Activated T-cell treated with anti-CD3 and anti-CD28 coated beads, Interleukin-2, amount 50 U/mL, for 72 hours (primary cell): ENCODE data around the gene DENND5A. TPM values are rescaled to one million over a fixed set of nuclear protein-coding genes. Genes with fewer than 3 reads are reported as not detected.
"Not testable (repeated sequence)": the region's sequence is repeated elsewhere in the genome, so short reads cannot be mapped to it uniquely, and the experiment has no call there.

Experiments used
- ATAC-seq, 2 donors: fragments of 150-1000 bp; cut with Tn5 transposase; replicated peaks in 1 of 2; 2 replicates each; pipeline ENCODE4 v1.10.0; 2021; ENCODE audit warnings: moderate library complexity in 2 of 2, mild to moderate bottlenecking in 1 of 2
- DNase-seq, 2 donors: peaks; one replicate each; pipeline ENCODE4 v3.0.0; 2021 to 2022; ENCODE audit warnings: mixed read lengths in 1 of 2
- H3K27ac Mint-ChIP-seq: one replicate; pipeline ENCODE4 v1.8.0; 2022; ENCODE audit warnings: mild to moderate bottlenecking, moderate library complexity, mixed read lengths
- H3K27me3 Mint-ChIP-seq: one replicate; pipeline ENCODE4 v1.8.0; 2022; ENCODE audit warnings: low read depth, mixed read lengths
- H3K36me3 Mint-ChIP-seq, 2 donors: one replicate each; pipeline ENCODE4 v1.8.0; 2022; ENCODE audit warnings: mixed read lengths in 2 of 2, mild to moderate bottlenecking in 1 of 2; ENCODE audit not compliant: insufficient read depth in 2 of 2
- H3K4me1 Mint-ChIP-seq: one replicate; pipeline ENCODE4 v1.8.0; 2022; ENCODE audit warnings: low read depth, mixed read lengths
- H3K4me3 Mint-ChIP-seq, 2 donors: one replicate each; pipeline ENCODE4 v1.8.0; 2022; ENCODE audit warnings: mild to moderate bottlenecking in 2 of 2, mixed read lengths in 2 of 2, moderate library complexity in 2 of 2
- H3K9me3 Mint-ChIP-seq, 2 donors: one replicate each; pipeline ENCODE4 v1.8.0; 2022; ENCODE audit warnings: mixed read lengths in 2 of 2
- total RNA-seq, 2 donors: library from RNA; stranded (reverse); gene quantifications; one replicate each; pipeline ENCODE4 v1.2.3, GENCODE V29; 2022

The DENND5A gene
- total RNA-seq, 2 donors from 2014 or later: 54.2 to 62.7 TPM

GRCh38 chr11:9276571-9276970 is 11.4 kb upstream of the DENND5A start:
- ATAC-seq (no peak), DNase-seq (no peak)
- no peaks in the 10 kb centered on the region for H3K9me3 Mint-ChIP-seq
- no peaks in the 10 kb centered on the region for H3K27me3 Mint-ChIP-seq
- H3K4me1 Mint-ChIP-seq: peaks cover 25% of the 10 kb centered on the region
- no peak overlapping the region for H3K27ac Mint-ChIP-seq
- peaks cover 0 to 7% of the 10 kb centered on the region in 2 donors for H3K36me3 Mint-ChIP-seq
- H3K4me3 Mint-ChIP-seq: no peak overlapping the region

GRCh38 chr11:9274499-9275258 is 9.5 kb upstream of the DENND5A start:
- no peak overlapping the region for H3K4me3 Mint-ChIP-seq
- H3K9me3 Mint-ChIP-seq: no peaks in the 10 kb centered on the region
- peaks cover 8% of the 10 kb centered on the region for H3K4me1 Mint-ChIP-seq
- no peaks in the 10 kb centered on the region for H3K36me3 Mint-ChIP-seq
- H3K27ac Mint-ChIP-seq: no peak overlapping the region
- DNase-seq (no peak), ATAC-seq (no peak)
- H3K27me3 Mint-ChIP-seq: no peaks in the 10 kb centered on the region

- Mint-ChIP-seq H3K27ac (peak overlapping the region; percentile 5), H3K4me3 (peak overlapping the region; percentile 0 to 3), H3K36me3 (no peaks in the 10 kb centered on the region), H3K9me3 (no peaks in the 10 kb centered on the region), H3K27me3 (no peaks in the 10 kb centered on the region), H3K4me1 (peaks cover 8% of the 10 kb centered on the region)
- ATAC-seq (peak; percentile 68 to 84), DNase-seq (no peak)
Observed at GRCh38 chr11:9273376-9274336, 8.5 kb upstream of the DENND5A start.

GRCh38 chr11:9269492-9270013 is 4.4 kb upstream of the DENND5A start:
- no peak overlapping the region for H3K4me3 Mint-ChIP-seq
- H3K27ac Mint-ChIP-seq: no peak overlapping the region
- no peaks in the 10 kb centered on the region for H3K9me3 Mint-ChIP-seq
- ATAC-seq: no peak
- DNase-seq: no peak
- H3K4me1 Mint-ChIP-seq: peaks cover 8% of the 10 kb centered on the region
- H3K36me3 Mint-ChIP-seq: peaks cover 0 to 2% of the 10 kb centered on the region in 2 donors
- H3K27me3 Mint-ChIP-seq: peaks cover 21% of the 10 kb centered on the region

- Mint-ChIP-seq H3K4me1 (peaks cover 15% of the 10 kb centered on the region), H3K36me3 (peaks cover 0 to 5% of the 10 kb centered on the region in 2 donors), H3K27ac (no peak overlapping the region), H3K9me3 (no peaks in the 10 kb centered on the region), H3K4me3 (no peak overlapping the region), H3K27me3 (peaks cover 21% of the 10 kb centered on the region)
- no peak for ATAC-seq
- DNase-seq: no peak
Observed at GRCh38 chr11:9267680-9268079, 2.5 kb upstream of the DENND5A start.

- Mint-ChIP-seq H3K4me1 (peaks cover 23% of the 10 kb centered on the region), H3K4me3 (no peak overlapping the region), H3K9me3 (no peaks in the 10 kb centered on the region), H3K27ac (no peak overlapping the region), H3K36me3 (peaks cover 0 to 5% of the 10 kb centered on the region in 2 donors), H3K27me3 (peaks cover 26% of the 10 kb centered on the region)
- DNase-seq: no peak
- ATAC-seq: no peak
Observed at GRCh38 chr11:9266926-9267325, 1.8 kb upstream of the DENND5A start.

- H3K36me3 Mint-ChIP-seq: peaks cover under 1 to 5% of the 10 kb centered on the region in 2 donors
Observed at GRCh38 chr11:9266132-9266736, 1.1 kb upstream of the DENND5A start.

GRCh38 chr11:9264316-9265210 is 587 bp downstream of the DENND5A start:
- H3K9me3 Mint-ChIP-seq: no peaks in the 10 kb centered on the region
- H3K27ac Mint-ChIP-seq: peak overlapping the region; percentile 86
- DNase-seq (peak; percentile 48 to 58), ATAC-seq (peak; percentile 56 to 58)
- H3K36me3 Mint-ChIP-seq: peaks cover 3 to 5% of the 10 kb centered on the region in 2 donors
- H3K4me1 Mint-ChIP-seq: peaks cover 44% of the 10 kb centered on the region
- H3K4me3 Mint-ChIP-seq: peak overlapping the region; percentile 95 to 96
- peaks cover 26% of the 10 kb centered on the region for H3K27me3 Mint-ChIP-seq

More at GRCh38 chr11:9266132-9266736, 1.1 kb upstream of the DENND5A start:
- DNase-seq: no peak
- peaks cover 30% of the 10 kb centered on the region for H3K4me1 Mint-ChIP-seq
- ATAC-seq: no peak
- H3K27me3 Mint-ChIP-seq: peaks cover 26% of the 10 kb centered on the region
- no peaks in the 10 kb centered on the region for H3K9me3 Mint-ChIP-seq
- peak overlapping the region; percentile 87 to 90 for H3K4me3 Mint-ChIP-seq
- peak overlapping the region; percentile 69 for H3K27ac Mint-ChIP-seq

- peak; percentile 81 to 82 for ATAC-seq
- H3K4me1 Mint-ChIP-seq: peaks cover 44% of the 10 kb centered on the region
- peaks cover 26% of the 10 kb centered on the region for H3K27me3 Mint-ChIP-seq
- H3K36me3 Mint-ChIP-seq: peaks cover 3 to 5% of the 10 kb centered on the region in 2 donors
- H3K9me3 Mint-ChIP-seq: no peaks in the 10 kb centered on the region
- peak; percentile 60 to 62 for DNase-seq
- H3K27ac Mint-ChIP-seq: peak overlapping the region; percentile 86
- H3K4me3 Mint-ChIP-seq: peak overlapping the region; percentile 95 to 96
Observed at GRCh38 chr11:9263840-9264315, 1.3 kb downstream of the DENND5A start.

- Mint-ChIP-seq H3K4me1 (peaks cover 51% of the 10 kb centered on the region), H3K27ac (peak overlapping the region; percentile 16)
- H3K9me3 Mint-ChIP-seq, H3K36me3 Mint-ChIP-seq, H3K27me3 Mint-ChIP-seq, ATAC-seq, DNase-seq, H3K4me3 Mint-ChIP-seq: not testable (repeated sequence)
Observed at GRCh38 chr11:9260838-9261146, 4.4 kb downstream of the DENND5A start.

- no peak for ATAC-seq
- H3K4me1 Mint-ChIP-seq: peaks cover 51% of the 10 kb centered on the region
- peak overlapping the region; percentile 16 for H3K27ac Mint-ChIP-seq
- no peak for DNase-seq
- peak overlapping the region in 1 of 2 donors; percentile 10 for H3K4me3 Mint-ChIP-seq
- peaks cover 0 to 2% of the 10 kb centered on the region in 2 donors for H3K9me3 Mint-ChIP-seq
- H3K36me3 Mint-ChIP-seq: peaks cover 5 to 8% of the 10 kb centered on the region in 2 donors
- H3K27me3 Mint-ChIP-seq: peaks cover 5% of the 10 kb centered on the region
Observed at GRCh38 chr11:9259981-9260837, 4.9 kb downstream of the DENND5A start.
